ENCODE data around the gene KREMEN2. TPM values are rescaled to one million over a fixed set of nuclear protein-coding genes. Genes with fewer than 3 reads are reported as not detected.

The KREMEN2 gene
- total RNA-seq = not detected in 2 replicates

GRCh38 chr16:2963723-2964474 is at the start of gene KREMEN2:
KREMEN2 (plus strand) TSS chr16:2964275; CDS start chr16:2964521, 246 bp downstream.

GRCh38 chr16:2968738-2969544 is 4.9 kb downstream of the KREMEN2 start, which contains the start of gene PAQR4:
PAQR4 (plus strand) TSS chr16:2969348; CDS start chr16:2969675, 327 bp downstream.

GRCh38 chr16:2980227-2981176 is 16.4 kb downstream of the KREMEN2 start, which contains the start of gene PKMYT1:
PKMYT1 (minus strand) TSS chr16:2980446; CDS start chr16:2979657, 789 bp downstream.

GRCh38 chr16:3012828-3013420 is 48.8 kb downstream of the KREMEN2 start, which contains the start of gene CLDN9:
CLDN9 (plus strand) TSS chr16:3012923; CDS start chr16:3013363, 440 bp downstream.

Small RNA genes within 50 kb of the gene (small RNA-seq; reads per million reads assigned to genes)
- gene LINC00514 = not detected

Other genes with a start within 250 kb of the KREMEN2 start
- 0.37 and 0.78 TPM in 2 replicates for gene PRSS27, start 244.1 kb upstream of the KREMEN2 start, total RNA-seq
- 64.3 and 77.4 TPM in 2 replicates for gene SRRM2, start 211.6 kb upstream of the KREMEN2 start, total RNA-seq
- gene ELOB, start 187.0 kb upstream of the KREMEN2 start, total RNA-seq = 188 and 355 TPM in 2 replicates
- gene PRSS33, start 176.7 kb upstream of the KREMEN2 start, total RNA-seq = not detected in 2 replicates
- gene PRSS41, start 165.8 kb upstream of the KREMEN2 start, total RNA-seq = not detected in 2 replicates
- gene PRSS21, start 147.0 kb upstream of the KREMEN2 start, total RNA-seq = 0.59 and 0.73 TPM in 2 replicates
- gene ZG16B, start 134.0 kb upstream of the KREMEN2 start, total RNA-seq = 0.37 TPM in 1 of 2 replicates, not detected in the other
- gene PRSS22, start 106.1 kb upstream of the KREMEN2 start, total RNA-seq = not detected in 2 replicates
- 39.9 and 52.9 TPM in 2 replicates for gene FLYWCH2, start 81.1 kb upstream of the KREMEN2 start, total RNA-seq
- 23.1 and 27.6 TPM in 2 replicates for gene FLYWCH1, start 52.3 kb upstream of the KREMEN2 start, total RNA-seq
- gene PAQR4, start 5.1 kb downstream of the KREMEN2 start, total RNA-seq = 6.2 and 13.3 TPM in 2 replicates
- gene PKMYT1, start 16.2 kb downstream of the KREMEN2 start, total RNA-seq = 12.5 and 19.4 TPM in 2 replicates
- not detected in 2 replicates for gene CLDN9, start 48.6 kb downstream of the KREMEN2 start, total RNA-seq
- not detected in 2 replicates for gene CLDN6, start 53.9 kb downstream of the KREMEN2 start, total RNA-seq
- 85.6 and 172 TPM in 2 replicates for gene TNFRSF12A, start 56.1 kb downstream of the KREMEN2 start, total RNA-seq
- gene HCFC1R1, start 59.7 kb downstream of the KREMEN2 start, total RNA-seq = 12.5 and 16.2 TPM in 2 replicates
- 25.0 and 34.0 TPM in 2 replicates for gene THOC6, start 59.8 kb downstream of the KREMEN2 start, total RNA-seq
- not detected in 2 replicates for gene BICDL2, start 72.7 kb downstream of the KREMEN2 start, total RNA-seq
- gene MMP25, start 82.3 kb downstream of the KREMEN2 start, total RNA-seq = under 0.01 and 0.20 TPM in 2 replicates
- gene IL32, start 101.4 kb downstream of the KREMEN2 start, total RNA-seq = 0.59 and 4.4 TPM in 2 replicates
- not detected in 2 replicates for gene ZSCAN10, start 135.0 kb downstream of the KREMEN2 start, total RNA-seq
- 15.1 and 17.0 TPM in 2 replicates for gene ZNF205, start 148.3 kb downstream of the KREMEN2 start, total RNA-seq
- 4.4 and 7.4 TPM in 2 replicates for gene ZNF213, start 170.8 kb downstream of the KREMEN2 start, total RNA-seq
- not detected in 2 replicates for gene OR1F1, start 223.9 kb downstream of the KREMEN2 start, total RNA-seq

Data from subcutaneous preadipocyte (primary cell).